Activated B cell treated with CpG ODN at 0.5 μM for 24 hours (primary cell): ENCODE results near the gene CD86. TPM values are rescaled to one million over a fixed set of nuclear protein-coding genes. Genes with fewer than 3 reads are reported as not detected.
A peak's percentile ranks its signal among the peaks of the same experiment; 100 is the strongest.

Source experiments
- ATAC-seq: fragments of 200-7000 bp; cut with Tn5 transposase; one replicate; pipeline ENCODE4 v1.10.0; 2021; ENCODE audit warnings: low read depth, mild to moderate bottlenecking, moderate library complexity
- CTCF ChIA-PET: fragments of 350-600 bp; sonication (Branson Sonifier 250); formaldehyde crosslinking; loops from one replicate; lab custom pipeline; 2021; ENCODE audit warnings: antibody characterized with exemption; lab: Charles Lee
- POLR2A ChIA-PET: fragments of 350-600 bp; sonication (Branson Sonifier 250); formaldehyde crosslinking; loops from one replicate; lab custom pipeline; 2021; ENCODE audit warnings: antibody characterized with exemption; lab: Charles Lee
- DNase-seq: peaks from one replicate; pipeline ENCODE4 v3.0.0; 2022
- H3K27ac Mint-ChIP-seq: one replicate; pipeline ENCODE4 v1.8.0; 2020; ENCODE audit warnings: mixed read lengths
- H3K27me3 Mint-ChIP-seq: one replicate; pipeline ENCODE4 v1.8.0; 2021; ENCODE audit warnings: mixed read lengths
- H3K36me3 Mint-ChIP-seq: one replicate; pipeline ENCODE4 v1.8.0; 2021; ENCODE audit warnings: low read depth, mixed read lengths
- H3K4me1 Mint-ChIP-seq: one replicate; pipeline ENCODE4 v1.8.0; 2021; ENCODE audit warnings: mixed read lengths
- H3K4me3 Mint-ChIP-seq: one replicate; pipeline ENCODE4 v1.8.0; 2020; ENCODE audit warnings: mild to moderate bottlenecking, mixed read lengths
- H3K9me3 Mint-ChIP-seq: one replicate; pipeline ENCODE4 v1.8.0; 2020; ENCODE audit warnings: mixed read lengths
- intact Hi-C: fragments of 100-400 bp; cut with micrococcal nuclease; formaldehyde crosslinking; loops from one replicate; pipeline ENCODE4 v1.15.1; 2024
- total RNA-seq: library from RNA; stranded (reverse); gene quantifications from 2 replicates; pipeline ENCODE4 v1.2.3, GENCODE V29; 2022
- TF ChIP-seq, protein P1 (sequence below): fragments of 200-600 bp; IDR thresholded peaks from one replicate; pipeline ENCODE4 v1.8.0; 2022; ENCODE audit warnings: antibody characterized with exemption, mild to moderate bottlenecking

The CD86 gene
- total RNA-seq, 1 donor from 2014 or later: 31.7 TPM

DNA sequence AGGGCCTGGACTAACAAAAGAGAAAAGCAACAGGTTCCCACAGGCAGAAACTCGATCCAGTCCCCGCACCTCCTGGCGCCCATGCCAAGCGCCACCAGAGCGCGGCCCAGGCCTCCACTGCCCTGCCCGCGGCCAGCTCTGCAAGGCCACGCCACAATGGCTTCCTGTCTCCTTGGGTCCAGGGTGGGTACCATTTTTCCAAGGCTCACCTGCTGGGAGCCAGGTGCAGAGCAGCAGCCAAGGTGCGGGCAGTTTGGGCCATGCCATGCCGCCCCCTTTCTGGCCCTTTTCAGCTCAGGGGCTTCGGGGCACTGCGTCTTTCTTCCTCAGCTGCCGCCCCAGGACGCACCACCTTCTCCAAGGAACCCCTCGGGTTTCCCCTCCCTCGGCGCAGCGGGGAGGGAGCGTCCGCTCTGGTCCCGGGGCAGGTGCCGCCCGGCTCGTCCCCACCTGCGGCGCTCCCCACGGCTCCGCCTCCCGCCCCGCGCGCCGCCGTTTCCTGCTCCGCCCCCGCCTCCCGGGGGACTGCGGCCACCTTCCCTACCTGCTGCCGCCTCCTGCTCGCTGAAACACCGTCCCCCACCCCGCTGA, 33.3 kb upstream of the CD86 start, which contains the start of gene ILDR1:
Gene ILDR1 (minus strand): TSS at position 437 of the 591 bp plus-strand sequence. CDS start 170 bp downstream, at position 267.
- POLR2A ChIA-PET: interaction anchor here (1.8 to 3.3 kb wide), 2 partner anchors 9 to 33 kb away, joined by 4 to 10 read pairs; partner anchors contain the start of gene CD86
- peak within 1 kb of the TSS; percentile 77 for H3K4me3 Mint-ChIP-seq
- peak within 1 kb of the TSS; percentile 50 for H3K27ac Mint-ChIP-seq
- no peaks in the 10 kb centered on the region for H3K9me3 Mint-ChIP-seq
- peaks cover 52% of the 10 kb centered on the region for H3K4me1 Mint-ChIP-seq
- TF ChIP-seq, protein P1, sequence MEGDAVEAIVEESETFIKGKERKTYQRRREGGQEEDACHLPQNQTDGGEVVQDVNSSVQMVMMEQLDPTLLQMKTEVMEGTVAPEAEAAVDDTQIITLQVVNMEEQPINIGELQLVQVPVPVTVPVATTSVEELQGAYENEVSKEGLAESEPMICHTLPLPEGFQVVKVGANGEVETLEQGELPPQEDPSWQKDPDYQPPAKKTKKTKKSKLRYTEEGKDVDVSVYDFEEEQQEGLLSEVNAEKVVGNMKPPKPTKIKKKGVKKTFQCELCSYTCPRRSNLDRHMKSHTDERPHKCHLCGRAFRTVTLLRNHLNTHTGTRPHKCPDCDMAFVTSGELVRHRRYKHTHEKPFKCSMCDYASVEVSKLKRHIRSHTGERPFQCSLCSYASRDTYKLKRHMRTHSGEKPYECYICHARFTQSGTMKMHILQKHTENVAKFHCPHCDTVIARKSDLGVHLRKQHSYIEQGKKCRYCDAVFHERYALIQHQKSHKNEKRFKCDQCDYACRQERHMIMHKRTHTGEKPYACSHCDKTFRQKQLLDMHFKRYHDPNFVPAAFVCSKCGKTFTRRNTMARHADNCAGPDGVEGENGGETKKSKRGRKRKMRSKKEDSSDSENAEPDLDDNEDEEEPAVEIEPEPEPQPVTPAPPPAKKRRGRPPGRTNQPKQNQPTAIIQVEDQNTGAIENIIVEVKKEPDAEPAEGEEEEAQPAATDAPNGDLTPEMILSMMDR: no peak
- ATAC-seq: peak; percentile 89
- no peaks in the 10 kb centered on the region for H3K27me3 Mint-ChIP-seq
- no peaks in the 10 kb centered on the region for H3K36me3 Mint-ChIP-seq
- intact Hi-C loops: loop anchor here (1.0 kb wide), 1 partner anchor 19 kb away; no protein-coding TSS in a partner anchor
- DNase-seq: peak; percentile 72
- CTCF ChIA-PET: interaction anchor here (2.3 kb wide), 1 partner anchor 26 kb away, joined by 10 read pairs; no protein-coding TSS in a partner anchor

DNA sequence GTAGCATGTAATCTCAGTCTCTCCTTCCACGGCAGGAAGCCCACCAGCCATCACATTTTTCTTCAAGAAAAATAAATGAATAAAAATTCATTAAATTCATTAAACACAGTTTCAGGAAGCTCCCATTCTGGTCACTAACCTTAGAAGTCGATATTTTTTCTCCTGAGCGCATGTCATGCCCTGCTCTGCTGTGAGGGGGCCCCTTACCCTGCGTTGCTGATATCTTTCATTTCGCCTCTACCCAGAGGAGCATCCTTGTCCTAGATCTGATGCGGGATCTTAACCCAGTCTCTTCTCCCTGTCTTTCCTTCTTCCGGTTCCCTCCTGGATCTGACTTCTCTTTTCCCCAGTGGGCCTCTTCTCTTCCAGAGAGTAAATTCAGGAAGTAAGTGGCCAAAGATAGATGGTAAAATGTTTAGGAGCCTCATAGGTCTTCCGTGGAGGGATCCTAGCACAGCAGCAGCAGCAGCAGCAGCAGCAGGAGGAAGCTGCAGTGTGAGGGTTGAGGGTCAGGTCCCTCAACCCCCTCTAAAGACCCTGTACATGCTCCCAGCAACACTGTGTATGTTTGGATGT, 31.7 kb upstream of the CD86 start:
- POLR2A ChIA-PET: no interaction called here

GRCh38 chr3:122024800-122025199, 30.4 kb upstream of the CD86 start:
- TF ChIP-seq, protein P1: no peak
- Mint-ChIP-seq H3K4me3 (no peak overlapping the region), H3K27ac (peak overlapping the region; percentile 25), H3K4me1 (peaks cover 53% of the 10 kb centered on the region), H3K27me3 (no peaks in the 10 kb centered on the region), H3K9me3 (no peaks in the 10 kb centered on the region), H3K36me3 (no peaks in the 10 kb centered on the region)
- no peak for DNase-seq
- CTCF ChIA-PET: interaction anchor here (1.2 kb wide), 2 partner anchors 29 to 68 kb away, joined by 3 to 5 read pairs; no protein-coding TSS in a partner anchor
- POLR2A ChIA-PET: interaction anchor here (0.6 to 1.6 kb wide), 5 partner anchors 16 to 53 kb away, joined by 3 to 8 read pairs (median 4); partner anchors contain the start of gene CD86
- no peak for ATAC-seq
- intact Hi-C loops: no loop called here

More for the DNA sequence above, 31.7 kb upstream of the CD86 start:
- Mint-ChIP-seq H3K36me3 (no peaks in the 10 kb centered on the region), H3K27ac (peak overlapping the region; percentile 25), H3K27me3 (no peaks in the 10 kb centered on the region), H3K4me1 (peaks cover 52% of the 10 kb centered on the region), H3K4me3 (no peak overlapping the region), H3K9me3 (no peaks in the 10 kb centered on the region)
- no peak for DNase-seq
- ATAC-seq: no peak
- intact Hi-C loops: no loop called here
- TF ChIP-seq, protein P1: no peak
- CTCF ChIA-PET: no interaction called here

- CTCF ChIA-PET: interaction anchor here (1.2 kb wide), 2 partner anchors 30 to 68 kb away, joined by 3 to 5 read pairs; no protein-coding TSS in a partner anchor
Observed at GRCh38 chr3:122025296-122025695, 29.9 kb upstream of the CD86 start.

More at GRCh38 chr3:122025296-122025695, 29.9 kb upstream of the CD86 start:
- POLR2A ChIA-PET: interaction anchor here (0.6 to 1.6 kb wide), 5 partner anchors 17 to 52 kb away, joined by 3 to 8 read pairs (median 4); partner anchors contain the start of gene CD86
- H3K4me3 Mint-ChIP-seq: no peak overlapping the region
- H3K27me3 Mint-ChIP-seq: no peaks in the 10 kb centered on the region
- no peak for DNase-seq
- H3K27ac Mint-ChIP-seq: peak overlapping the region; percentile 25
- no peaks in the 10 kb centered on the region for H3K36me3 Mint-ChIP-seq
- peak; percentile 68 for ATAC-seq
- TF ChIP-seq, protein P1: no peak
- intact Hi-C loops: no loop called here
- peaks cover 55% of the 10 kb centered on the region for H3K4me1 Mint-ChIP-seq
- no peaks in the 10 kb centered on the region for H3K9me3 Mint-ChIP-seq
